H1 (cell line): Measurements from ENCODE around the gene IFNL3. TPM values are rescaled to one million over a fixed set of nuclear protein-coding genes. Genes with fewer than 3 reads are reported as not detected.
"Not testable (repeated sequence)": the region's sequence is repeated elsewhere in the genome, so short reads cannot be mapped to it uniquely, and the experiment has no call there.

Experiments used
- CTCF ChIA-PET: fragments of 300-600 bp; sonication (Branson Sonifier 250); formaldehyde crosslinking; loops from one replicate; lab custom pipeline; 2021; ENCODE audit not compliant: partially characterized antibody; lab: Charles Lee
- POLR2A ChIA-PET: fragments of 300-600 bp; sonication (Branson Sonifier 250); formaldehyde crosslinking; loops from one replicate; lab custom pipeline; 2021; ENCODE audit warnings: inconsistent platforms; ENCODE audit not compliant: partially characterized antibody; lab: Charles Lee
- DNase-seq, 2 experiments: peaks; one replicate each; pipeline versions ENCODE4 v3.0.0 to v3.0.0-alpha.2; 2010 to 2022; ENCODE audit warnings: low spot score in 2 of 2, low read depth in 1 of 2, mixed read lengths in 1 of 2
- FAIRE-seq: peaks from 2 replicates; lab custom pipeline; 2011; peaks lifted over from hg19 to GRCh38; lab: Jason Lieb, UNC
- H2AFZ ChIP-seq: 2 replicates; pipeline ENCODE4 v1.8.1; 2012; ENCODE audit warnings: low read length, inconsistent platforms
- H2AK5ac ChIP-seq: 2 replicates; pipeline ENCODE4 v1.6.1; 2013; ENCODE audit warnings: low read depth, low read length
- H2BK120ac ChIP-seq: replicated peaks from 2 replicates; pipeline ENCODE3; 2013; ENCODE audit warnings: low read depth, low read length, inconsistent platforms
- H2BK12ac ChIP-seq: 2 replicates; pipeline ENCODE4 v1.6.1; 2013; ENCODE audit warnings: low read depth, low read length
- H2BK15ac ChIP-seq: 2 replicates; pipeline ENCODE4 v1.6.1; 2013; ENCODE audit warnings: low read length
- H2BK20ac ChIP-seq: 2 replicates; pipeline ENCODE4 v1.6.1; 2013; ENCODE audit warnings: low read length
- H2BK5ac ChIP-seq: 2 replicates; pipeline ENCODE4 v1.6.1; 2013; ENCODE audit warnings: low read depth, low read length
- H3K14ac ChIP-seq: 2 replicates; pipeline ENCODE4 v1.6.1; 2013; ENCODE audit warnings: inconsistent platforms; ENCODE audit not compliant: insufficient read length
- H3K18ac ChIP-seq: 2 replicates; pipeline ENCODE4 v1.6.1; 2013; ENCODE audit warnings: low read length; ENCODE audit errors: extremely low read depth
- H3K23ac ChIP-seq: 2 replicates; pipeline ENCODE4 v1.6.1; 2013; ENCODE audit warnings: inconsistent platforms; ENCODE audit not compliant: insufficient read length
- H3K23me2 ChIP-seq: 2 replicates; pipeline ENCODE4 v1.6.1; 2013; ENCODE audit warnings: low read depth, low read length
- H3K27ac ChIP-seq: 2 replicates; pipeline ENCODE4 v1.6.1; 2011; ENCODE audit warnings: low read depth, low read length, inconsistent platforms
- H3K27me3 ChIP-seq, 4 experiments: replicated peaks in 1 of 4; 1 replicate in 1 of 4; 2 replicates in 3 of 4; pipeline versions ENCODE4 v1.6.1 to v1.8.1; 2011 to 2013; ENCODE audit warnings: low read length in 3 of 4, mild to moderate bottlenecking in 3 of 4, inconsistent platforms in 2 of 4, mixed read lengths in 2 of 4, moderate library complexity in 1 of 4; ENCODE audit not compliant: control insufficient read depth in 3 of 4, insufficient read depth in 3 of 4; ENCODE audit errors: extremely low read depth in 1 of 4
- H3K36me3 ChIP-seq, 4 experiments: 2 replicates each; pipeline versions ENCODE4 v1.6.1 to v1.8.1; 2011 to 2013; ENCODE audit warnings: mild to moderate bottlenecking in 4 of 4, low read length in 3 of 4, moderate library complexity in 2 of 4, control low read depth in 1 of 4, inconsistent platforms in 1 of 4; ENCODE audit not compliant: insufficient read depth in 4 of 4, control insufficient read depth in 2 of 4
- H3K4ac ChIP-seq: replicated peaks from 2 replicates; pipeline ENCODE3; 2013; ENCODE audit warnings: low read length, low read depth, mixed read lengths, inconsistent platforms; ENCODE audit not compliant: insufficient read length
- H3K4me1 ChIP-seq, 4 experiments: replicated peaks in 1 of 4; 1 replicate in 1 of 4; 2 replicates in 3 of 4; pipeline versions ENCODE4 v1.6.1 to v1.8.1; 2011 to 2013; ENCODE audit warnings: low read length in 3 of 4, inconsistent platforms in 2 of 4, mixed read lengths in 1 of 4; ENCODE audit not compliant: insufficient read depth in 4 of 4, control insufficient read depth in 3 of 4
- H3K4me2 ChIP-seq, 2 experiments: 2 replicates each; pipeline versions ENCODE4 v1.6.1 to v1.8.1; 2011 to 2013; ENCODE audit warnings: low read depth in 2 of 2, low read length in 2 of 2, control low read depth in 1 of 2, inconsistent platforms in 1 of 2, mild to moderate bottlenecking in 1 of 2; ENCODE audit not compliant: insufficient read depth in 1 of 2
- H3K4me3 ChIP-seq, 4 experiments: fragments of 200-600, 300-600 bp in 1 of 4; sonication (generic), shearing (Covaris generic), sonication (Bioruptor Twin) in 1 of 4; 2 replicates each; pipeline versions ENCODE4 v1.5.1 to v1.8.1; 2011 to 2016; ENCODE audit warnings: low read length in 4 of 4, low read depth in 3 of 4, control low read depth in 2 of 4, inconsistent platforms in 2 of 4, mild to moderate bottlenecking in 2 of 4, mixed read lengths in 1 of 4, moderate library complexity in 1 of 4; ENCODE audit not compliant: insufficient read depth in 2 of 4; ENCODE audit errors: extremely low read depth in 1 of 4
- H3K56ac ChIP-seq: replicated peaks from 2 replicates; pipeline ENCODE3; 2013; ENCODE audit warnings: low read depth, mild to moderate bottlenecking, mixed read lengths, low read length, inconsistent platforms; ENCODE audit not compliant: insufficient read length
- H3K79me1 ChIP-seq: 2 replicates; pipeline ENCODE4 v1.6.1; 2013; ENCODE audit warnings: low read depth, low read length, control low read depth
- H3K79me2 ChIP-seq, 2 experiments: 2 replicates each; pipeline versions ENCODE4 v1.6.1 to v1.8.1; 2012 to 2013; ENCODE audit warnings: low read length in 2 of 2, mild to moderate bottlenecking in 2 of 2, inconsistent platforms in 1 of 2; ENCODE audit not compliant: insufficient read depth in 2 of 2, control insufficient read depth in 1 of 2
- H3K9ac ChIP-seq, 4 experiments: replicated peaks in 1 of 4; 1 replicate in 1 of 4; 2 replicates in 3 of 4; pipeline versions ENCODE4 v1.6.1 to v1.8.1; 2011 to 2013; ENCODE audit warnings: low read depth in 3 of 4, low read length in 3 of 4, control low read depth in 2 of 4, mild to moderate bottlenecking in 2 of 4, moderate library complexity in 2 of 4, inconsistent platforms in 1 of 4; ENCODE audit errors: extremely low read depth in 1 of 4
- H3K9me3 ChIP-seq, 2 experiments: 2 replicates each; pipeline versions ENCODE4 v1.6.1 to v1.8.1; 2012 to 2013; ENCODE audit warnings: mild to moderate bottlenecking in 2 of 2, moderate library complexity in 2 of 2, control low read depth in 1 of 2, inconsistent platforms in 1 of 2, low read depth in 1 of 2, low read length in 1 of 2, mixed read lengths in 1 of 2; ENCODE audit not compliant: insufficient read depth in 2 of 2
- H4K20me1 ChIP-seq, 2 experiments: replicated peaks in 1 of 2; 2 replicates each; pipeline versions ENCODE3 to v1.8.1; 2011 to 2013; ENCODE audit warnings: inconsistent platforms in 2 of 2, low read length in 2 of 2, mild to moderate bottlenecking in 1 of 2; ENCODE audit not compliant: insufficient read depth in 2 of 2, control insufficient read depth in 1 of 2
- H4K5ac ChIP-seq: 2 replicates; pipeline ENCODE4 v1.6.1; 2013; ENCODE audit warnings: low read length, low read depth, mixed read lengths, inconsistent platforms; ENCODE audit not compliant: insufficient read length
- H4K8ac ChIP-seq: 2 replicates; pipeline ENCODE4 v1.8.0; 2013; ENCODE audit warnings: mild to moderate bottlenecking, moderate library complexity, low read length, inconsistent platforms; ENCODE audit not compliant: insufficient read depth; ENCODE audit errors: extremely low read depth
- H4K91ac ChIP-seq: replicated peaks from 2 replicates; pipeline ENCODE3; 2013; ENCODE audit warnings: low read length, mixed read lengths, inconsistent platforms; ENCODE audit not compliant: insufficient read length
- whole genome bisulfite sequencing, 2 experiments: shearing (Covaris generic) in 1 of 2; methylation state at CpG; one replicate each; pipeline versions ENCODE4 v1.1.6 to v1.1.7; 2013 to 2015; ENCODE audit warnings: low lambda C conversion rate in 2 of 2, mixed read lengths in 2 of 2, inconsistent platforms in 1 of 2, low coverage in 1 of 2, missing lambda C conversion rate in 1 of 2; ENCODE audit not compliant: insufficient replicate concordance in 2 of 2, insufficient coverage in 1 of 2, insufficient read length in 1 of 2; ENCODE audit errors: extremely low coverage in 1 of 2, missing lambda C conversion rate in 1 of 2; 5-methylcytosine and 5-hydroxymethylcytosine counted together
- polyA plus RNA-seq, 7 experiments: library from polyadenylated mRNA; depleted of rRNA in 3 of 7; stranded (reverse) in 5 of 7; unstranded in 2 of 7; fragments of >200 nt in 5 of 7; fragments of 200-250 nt in 2 of 7; gene quantifications; 1 replicate in 5 of 7; 2 replicates in 1 of 7; 4 replicates in 1 of 7; pipeline versions ENCODE4 v1.2.1 to v1.2.3, GENCODE V29; 2011 to 2013; ENCODE audit warnings: missing spikeins in 2 of 7, mixed read lengths in 2 of 7
- total RNA-seq: library from RNA; stranded (reverse); fragmentation: NEBNext Ultra II Directional; extraction: Animal tissue kit (Norgen Biotek cat#: 25700); gene quantifications from 2 replicates; pipeline ENCODE4 v1.2.1, GENCODE V29; 2021

Gene IFNL3
- total and polyA plus RNA-seq, 2 of the 8 experiments (the other 6 are each of a cell fraction or from before 2014, with no cell fraction given) = 0.11 TPM; not detected in 1

GRCh38 chr19:39268531-39269223 is 23.9 kb upstream of the IFNL3 start:
- Histone ChIP-seq H3K27me3 (peaks cover 25 to 32% (median 26%) of the 10 kb centered on the region in 4 experiments), H3K4me1 (peaks cover 0 to 13% (median 7%) of the 10 kb centered on the region in 4 experiments; a peak in 4 of 7 replicates), H3K23me2 (peaks cover 11% of the 10 kb centered on the region; the same call in 1 of the 2 replicates)
- H2BK120ac ChIP-seq, H2BK12ac ChIP-seq, H3K36me3 ChIP-seq, H3K4ac ChIP-seq, H2BK5ac ChIP-seq, H3K4me2 ChIP-seq, H4K91ac ChIP-seq, H3K27ac ChIP-seq, H3K79me2 ChIP-seq, H3K23ac ChIP-seq, DNase-seq, H3K14ac ChIP-seq, POLR2A ChIA-PET, H2AK5ac ChIP-seq, H3K56ac ChIP-seq, H3K9me3 ChIP-seq, H3K4me3 ChIP-seq, H3K18ac ChIP-seq, H4K20me1 ChIP-seq, H3K79me1 ChIP-seq, FAIRE-seq, H2BK15ac ChIP-seq, H4K8ac ChIP-seq, H4K5ac ChIP-seq, H2AFZ ChIP-seq, H2BK20ac ChIP-seq, H3K9ac ChIP-seq: not testable (repeated sequence)
- CTCF ChIA-PET = interaction anchor here (0.5 to 1.0 kb wide), 2 partner anchors 41 to 146 kb away, joined by 3 to 4 read pairs; no protein-coding TSS in a partner anchor
- WGBS, 2 experiments = 85% methylated on average over 5 of the region's 10 CpGs; no CpG with 5 or more reads in 1 of the 2 experiments
